ENCODE data around the gene HYAL2.

HYAL2 gene

DNA sequence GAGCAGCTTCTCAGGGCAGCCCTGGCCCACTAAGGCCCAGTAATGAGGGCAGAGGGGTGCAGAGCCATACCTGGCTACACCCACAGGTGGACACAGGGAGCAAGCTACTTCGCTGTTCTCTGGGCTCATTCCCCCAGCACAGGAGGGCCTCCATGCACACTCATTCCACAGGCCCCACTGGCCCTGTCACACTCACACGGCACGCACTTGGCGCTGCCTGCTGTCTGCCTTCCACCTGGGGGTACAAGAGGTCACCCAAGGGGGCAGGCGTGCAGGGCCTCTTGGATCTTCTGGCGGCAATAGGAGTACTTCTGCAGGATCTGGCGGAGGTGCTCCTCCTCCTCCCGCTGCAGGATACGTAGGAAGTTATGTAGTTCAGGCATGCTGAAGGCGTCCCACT is 7.8 kb upstream of the HYAL2 start:
- DNase-seq (ENCODE audit: low read depth): no peak

DNA sequence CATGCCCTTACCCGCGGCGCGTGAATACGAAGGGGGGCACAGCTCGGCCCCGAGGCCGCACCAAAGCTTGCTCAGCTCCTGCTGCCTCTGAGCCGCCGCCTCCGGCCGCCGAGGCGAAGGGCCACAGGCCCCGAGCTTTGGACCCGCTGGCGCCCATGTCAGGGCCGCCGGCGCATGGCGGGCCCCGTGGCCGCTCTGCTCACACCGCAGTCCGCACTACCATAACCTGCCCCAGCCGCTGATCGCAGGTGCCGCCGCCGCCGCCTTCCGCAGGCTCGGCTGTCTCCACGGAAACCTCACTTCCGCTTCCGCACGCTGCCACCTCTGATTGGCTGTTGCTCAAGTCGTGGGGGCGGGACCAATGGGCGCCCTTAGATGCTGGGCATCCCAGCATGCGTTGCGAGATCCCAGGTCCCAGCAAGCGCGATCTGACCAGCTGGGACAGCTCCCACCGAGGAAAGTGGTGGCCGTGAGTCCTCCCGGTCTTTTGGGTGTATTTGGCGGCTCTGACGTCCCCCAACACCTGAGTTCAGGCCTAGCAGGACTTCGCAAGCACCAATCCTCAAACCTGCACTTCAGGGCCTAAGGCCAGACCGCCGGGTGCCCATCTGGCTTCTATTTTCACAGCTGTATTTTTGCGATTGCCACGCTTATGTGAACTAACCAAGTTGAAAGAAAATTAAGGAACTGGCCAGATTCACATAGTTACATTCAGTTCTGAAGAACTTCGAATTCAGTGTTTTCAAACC is 5.6 kb upstream of the HYAL2 start, which contains the start of gene TUSC2:
Gene TUSC2, minus strand, starts transcription at position 281 of the 749 bp plus-strand sequence. Its CDS starts 124 bp downstream, at position 157.
- DNase-seq (ENCODE audit: low read depth): peak; percentile 87

DNA sequence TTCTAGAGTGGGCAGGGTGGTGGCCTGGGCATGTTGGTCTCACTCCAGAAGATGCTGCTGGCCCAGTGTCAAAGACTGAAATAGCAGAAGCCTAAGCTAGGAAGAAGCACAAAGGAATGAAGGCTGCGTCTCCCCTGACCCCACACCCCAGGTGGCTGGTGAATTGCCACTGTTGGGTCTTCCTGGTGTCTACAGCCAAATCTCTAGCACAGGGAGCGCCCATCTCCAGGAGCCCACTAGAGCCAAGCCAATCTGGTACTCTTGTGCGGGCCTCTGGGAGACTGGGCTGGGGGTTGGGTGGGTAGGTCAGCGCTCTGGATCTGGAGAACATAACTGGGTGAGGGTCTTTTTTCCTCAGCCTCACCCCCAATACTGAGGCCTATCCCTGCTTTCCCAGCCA is 4.6 kb upstream of the HYAL2 start:
- no peak for DNase-seq (ENCODE audit: low read depth)

DNA sequence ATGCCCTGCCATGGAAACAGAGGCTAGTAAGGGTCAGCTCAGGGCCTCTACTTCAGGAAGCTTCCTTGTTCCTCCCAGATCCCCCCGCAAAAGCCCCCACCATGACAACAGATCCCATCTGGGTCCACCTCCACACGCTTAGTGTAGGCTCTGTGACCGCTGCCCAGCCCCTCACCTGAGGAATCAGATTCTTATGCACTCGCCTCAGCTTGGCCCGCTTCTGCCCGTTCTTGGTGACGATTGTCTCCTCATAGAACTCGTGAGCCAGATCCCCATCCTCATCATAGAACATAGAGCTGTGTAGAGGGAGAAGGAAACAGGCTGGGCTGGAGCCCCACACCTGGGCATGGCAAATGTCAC is 3.6 kb upstream of the HYAL2 start:
- DNase-seq (ENCODE audit: low read depth): no peak

DNA sequence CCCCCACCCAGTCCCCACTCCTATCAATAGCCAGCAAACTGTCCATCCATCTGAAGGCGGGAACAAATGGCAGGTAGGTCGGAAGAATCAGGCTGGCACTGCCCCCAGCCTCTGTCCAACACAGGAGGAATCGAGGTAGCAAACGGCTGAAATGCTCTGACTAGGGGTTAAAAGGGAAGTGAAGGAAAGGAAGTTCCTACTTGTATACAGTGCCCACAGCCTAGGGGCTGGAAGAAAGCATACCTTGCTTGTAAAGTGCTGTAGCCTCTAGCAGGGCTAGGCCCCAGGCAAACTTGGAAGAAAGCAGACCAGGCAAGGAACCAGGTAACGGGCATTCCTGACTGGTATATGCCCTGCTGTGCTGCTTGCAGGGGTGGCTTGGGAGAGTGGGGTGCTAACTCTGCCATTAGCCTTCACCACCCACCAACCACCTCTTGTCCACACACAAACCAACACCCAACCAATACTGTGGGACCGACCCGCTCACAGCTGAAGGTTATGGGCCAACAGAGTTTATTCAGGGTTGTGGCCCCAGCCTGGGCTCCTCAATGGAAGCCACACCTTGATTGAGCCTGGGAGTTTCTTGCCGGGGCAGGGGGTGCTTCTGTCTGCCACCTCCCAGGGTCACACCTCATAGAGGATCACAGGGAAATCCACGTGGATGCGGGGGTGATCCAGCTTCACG is 3.1 kb upstream of the HYAL2 start:
- DNase-seq (ENCODE audit: low read depth): no peak

DNA sequence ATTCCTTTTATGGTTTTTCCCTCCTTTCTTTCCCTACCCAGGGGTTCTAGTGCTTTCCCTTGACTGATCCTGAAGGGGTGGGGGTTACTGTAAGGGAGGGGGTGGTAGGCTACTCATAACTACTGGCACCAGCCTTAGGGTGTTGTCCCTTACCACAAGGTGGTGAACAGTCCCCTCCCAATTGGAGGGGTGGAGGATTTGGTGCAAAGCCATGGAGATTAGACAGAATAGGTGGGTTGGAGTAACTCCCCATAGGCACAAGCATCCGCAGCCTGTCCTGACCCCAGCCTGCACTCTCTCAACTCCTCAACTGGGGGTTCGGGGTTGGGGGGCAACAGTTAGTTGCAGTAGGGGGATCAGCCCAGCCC is 2.6 kb upstream of the HYAL2 start:
- DNase-seq (ENCODE audit: low read depth): no peak

DNA sequence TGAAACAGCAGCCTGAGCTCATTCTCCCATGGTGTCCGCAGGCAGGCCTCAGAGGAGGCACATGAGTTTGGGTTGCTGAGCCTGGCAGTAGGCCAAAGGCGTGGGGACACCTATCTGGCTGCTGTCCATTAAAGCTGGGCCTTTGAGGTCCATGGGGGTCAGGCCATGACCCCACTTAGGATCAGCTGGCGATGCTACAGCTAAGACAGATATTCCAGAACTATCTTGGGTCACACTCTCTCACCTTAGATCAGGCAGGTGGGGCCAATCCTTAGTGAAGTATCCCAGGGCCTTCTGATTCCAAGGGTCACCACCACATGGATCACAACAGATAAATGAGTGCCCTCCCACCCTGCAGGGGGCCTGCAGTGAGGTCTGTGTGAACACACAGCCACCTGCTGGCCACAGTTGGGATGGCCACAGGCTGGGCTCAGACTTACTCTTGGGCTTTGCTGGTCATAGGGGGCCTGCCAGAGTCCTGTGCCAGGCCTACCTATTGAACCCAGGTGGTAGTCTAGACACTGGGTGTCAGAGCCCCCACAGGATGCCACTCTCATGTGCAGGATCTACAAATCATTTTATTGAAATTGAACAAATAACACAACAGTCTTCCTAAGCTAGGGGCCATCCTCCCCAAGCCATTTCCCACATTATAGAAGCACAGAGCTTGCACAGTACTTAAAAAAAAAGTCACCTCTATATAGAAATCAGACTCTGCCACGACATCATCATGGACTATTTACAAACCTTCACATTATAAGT is 2.0 kb upstream of the HYAL2 start:
- DNase-seq (ENCODE audit: low read depth): peak; percentile 29

DNA sequence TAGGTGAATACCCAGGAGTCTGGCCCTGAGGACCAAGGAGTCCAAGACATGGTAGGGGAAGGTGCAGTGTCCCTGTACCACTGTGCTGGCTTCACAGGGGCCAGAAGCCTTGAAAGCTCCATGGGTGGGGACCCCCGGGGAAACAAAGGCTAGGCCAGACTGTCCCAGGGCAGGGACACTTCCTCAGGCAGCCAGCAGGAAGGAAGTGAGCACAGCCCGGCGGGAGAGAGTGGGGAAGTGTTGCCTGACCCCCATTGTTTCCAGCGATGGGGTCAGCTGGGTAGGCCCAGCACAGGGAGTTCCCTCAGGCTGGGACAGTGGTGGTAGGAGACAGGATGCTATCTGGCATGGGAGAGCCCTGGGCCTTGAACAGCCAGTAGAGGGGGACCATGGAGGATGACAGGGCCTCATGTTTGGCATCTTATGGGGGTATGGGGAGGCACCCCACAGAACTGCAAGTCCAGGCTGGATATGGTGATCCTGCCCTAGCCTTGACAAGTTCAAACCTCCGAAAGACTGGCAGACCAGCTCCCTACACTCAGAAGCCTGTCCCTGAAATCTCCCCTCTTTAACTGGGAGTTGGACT is 1.2 kb upstream of the HYAL2 start:
- no peak for DNase-seq (ENCODE audit: low read depth)

DNA sequence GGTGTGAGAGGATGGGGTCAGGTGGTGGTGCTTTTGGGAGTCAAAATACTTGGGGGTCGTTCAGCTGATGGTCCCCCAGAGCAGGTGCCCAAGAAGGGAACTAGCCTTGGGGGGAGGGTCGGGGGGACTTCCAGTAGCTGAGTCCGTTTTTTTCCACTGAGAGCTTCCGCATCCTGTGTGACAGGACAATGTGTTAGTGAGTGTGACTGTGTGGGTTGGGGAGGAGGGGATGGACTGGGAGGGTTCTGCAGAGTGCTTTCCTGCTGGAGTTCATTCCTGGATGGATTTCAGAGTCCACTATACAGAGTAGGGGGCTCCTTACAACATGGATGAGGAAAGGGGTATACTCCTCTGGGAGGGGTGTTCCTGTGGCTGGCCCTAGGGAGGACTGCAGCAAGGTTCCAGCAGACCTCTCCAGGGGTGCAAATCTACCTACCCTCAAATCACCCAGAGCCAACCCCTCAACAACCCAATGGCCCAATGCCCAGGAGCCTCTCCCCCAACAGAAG is 601 bp upstream of the HYAL2 start:
- DNase-seq (ENCODE audit: low read depth): no peak

DNA sequence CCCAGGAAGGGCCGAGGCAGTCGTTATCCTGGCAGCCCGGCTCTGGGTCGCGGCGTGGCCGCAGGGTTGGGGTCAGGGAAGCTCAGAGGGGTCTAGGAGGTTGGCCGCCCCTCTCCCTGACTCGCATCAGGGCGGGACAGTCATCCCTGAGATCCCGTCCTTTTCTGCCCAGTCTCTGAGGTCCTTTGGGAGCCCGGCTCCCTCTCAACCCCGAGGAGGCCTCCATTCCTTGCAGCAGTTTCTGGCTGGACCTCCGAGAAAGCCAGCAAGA is 495 bp downstream of the HYAL2 start:
- no peak for DNase-seq (ENCODE audit: low read depth)

DNA sequence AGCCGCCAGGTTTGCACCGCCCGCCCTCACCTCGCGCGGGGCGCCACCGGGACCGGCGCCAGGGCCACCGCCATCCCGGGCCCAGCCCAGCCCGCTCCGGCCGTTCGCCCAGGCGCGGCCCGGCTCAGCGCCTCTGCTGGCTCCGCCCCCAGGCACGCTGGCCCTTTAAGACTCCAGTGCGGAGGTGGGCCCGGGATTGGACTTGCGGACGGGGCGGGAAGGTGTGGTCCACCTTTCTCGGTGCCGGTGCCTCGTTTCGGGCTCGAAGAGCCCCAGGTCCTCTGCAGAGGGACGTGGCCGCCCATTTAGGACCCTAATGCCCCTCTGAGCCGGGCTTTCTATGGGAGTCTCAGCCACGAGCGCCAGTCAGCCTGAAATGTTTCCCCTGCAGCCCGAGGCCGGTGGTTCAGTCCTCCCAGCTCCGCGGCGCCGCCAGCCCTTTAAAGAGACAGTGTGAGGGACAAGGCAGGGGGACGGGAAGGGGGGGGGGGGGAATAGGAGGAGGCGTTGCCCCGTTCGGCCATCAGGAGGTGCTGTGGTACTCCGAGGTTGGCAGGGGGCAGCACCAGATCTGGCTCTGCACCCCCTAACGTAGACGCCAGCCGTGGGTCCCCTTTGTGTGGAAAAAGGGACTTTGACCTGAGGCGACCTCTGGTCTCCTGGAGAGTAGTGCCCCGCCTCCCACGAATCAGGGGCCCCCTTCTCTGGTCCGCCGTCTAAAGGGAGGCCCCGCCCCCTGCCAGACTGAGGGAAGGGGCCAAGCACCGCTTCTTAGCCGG is 1.0 kb downstream of the HYAL2 start:
- DNase-seq (ENCODE audit: low read depth): peak; percentile 74

DNA sequence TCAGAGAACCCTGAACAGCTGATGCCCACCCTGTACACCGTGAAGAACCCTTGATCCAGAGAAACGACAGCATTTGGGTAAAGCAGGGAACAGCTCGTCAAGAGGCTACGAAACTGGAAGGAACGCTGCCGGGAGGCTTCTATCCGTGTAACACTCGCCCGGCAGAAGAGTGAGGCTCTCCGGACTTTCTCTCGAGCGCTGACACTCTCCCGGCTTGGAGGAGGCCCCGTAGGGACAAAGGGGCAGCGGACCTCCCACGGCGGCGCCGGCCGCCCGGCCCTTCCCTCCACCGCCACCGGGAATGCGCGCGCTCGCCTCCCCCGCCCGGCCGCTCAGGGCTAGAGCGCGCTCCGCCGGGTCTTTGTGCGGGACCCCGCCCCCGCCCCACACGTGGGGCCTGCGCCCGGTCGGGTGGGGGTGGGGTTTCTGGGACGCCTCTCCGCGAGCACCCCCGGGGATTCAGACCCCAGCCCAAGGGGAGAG is 1.7 kb downstream of the HYAL2 start:
- no peak for DNase-seq (ENCODE audit: low read depth)

DNA sequence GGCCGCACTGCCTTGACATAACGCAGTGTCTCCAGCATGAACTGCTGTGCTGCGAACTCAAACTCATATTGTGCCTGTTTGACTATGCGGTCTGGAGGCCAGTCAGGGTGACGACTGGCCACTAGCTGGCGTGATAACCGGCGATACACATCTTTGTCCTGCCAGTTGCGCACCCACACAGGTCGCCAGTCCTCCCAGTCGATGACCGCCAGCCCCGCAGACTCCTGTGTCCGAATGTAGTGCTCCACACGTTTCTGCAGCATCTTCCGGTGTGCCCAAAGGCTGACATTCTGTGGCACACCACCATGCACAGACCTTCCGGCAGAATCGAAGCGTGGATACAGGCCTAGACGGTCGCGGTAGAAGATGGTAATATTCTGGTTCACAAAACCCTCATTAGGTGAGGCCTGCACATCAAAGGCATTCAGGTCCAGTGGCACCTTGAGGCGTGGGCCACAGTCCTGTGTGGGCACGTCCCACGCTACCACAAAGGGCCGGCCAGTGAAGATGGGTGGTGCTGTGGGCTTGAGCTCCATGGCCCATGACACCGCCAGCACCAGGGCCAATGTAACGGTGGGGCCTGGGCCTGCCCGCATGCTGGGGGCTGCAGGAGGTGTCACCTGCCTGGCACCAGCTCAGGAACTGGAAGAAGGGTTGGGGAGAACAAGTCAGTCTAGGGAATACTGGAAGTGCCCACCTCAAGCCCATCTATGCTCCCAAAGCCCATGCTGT is 2.5 kb downstream of the HYAL2 start:
- no peak for DNase-seq (ENCODE audit: low read depth)

DNA sequence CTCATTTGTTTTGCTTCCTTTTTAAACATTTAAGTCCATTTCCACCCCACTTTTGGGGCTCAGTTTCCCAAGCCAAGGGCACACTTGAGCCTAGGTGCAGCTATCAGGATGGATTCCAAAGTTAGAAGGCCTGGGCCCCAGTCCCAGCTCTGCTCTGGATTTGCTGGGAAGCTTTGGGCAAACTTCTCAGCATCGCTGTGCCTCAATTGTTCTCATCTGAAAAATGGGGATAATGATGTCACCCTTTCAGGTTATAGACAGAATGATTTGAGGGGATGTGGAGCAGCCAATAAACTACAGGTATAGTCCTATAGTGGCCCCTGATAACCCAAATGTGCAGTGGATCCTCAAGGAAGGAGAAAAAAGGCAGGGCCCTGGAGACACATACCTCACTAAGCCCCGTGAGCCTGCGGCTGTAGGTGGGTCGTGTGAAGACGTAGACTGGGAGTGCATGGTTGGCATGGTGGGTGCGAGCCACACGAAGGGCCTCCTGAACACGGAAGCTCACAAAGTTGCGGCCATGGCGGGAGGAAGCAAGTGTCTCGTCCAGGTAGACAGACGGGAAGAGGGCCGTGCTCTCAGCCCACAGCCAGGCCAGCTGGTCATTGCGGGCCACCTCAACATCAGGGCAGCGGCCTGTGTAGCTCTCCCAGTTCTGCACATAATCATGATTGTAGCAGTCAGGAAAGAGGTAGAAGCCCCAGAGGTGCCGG is 3.2 kb downstream of the HYAL2 start:
- no peak for DNase-seq (ENCODE audit: low read depth)

DNA sequence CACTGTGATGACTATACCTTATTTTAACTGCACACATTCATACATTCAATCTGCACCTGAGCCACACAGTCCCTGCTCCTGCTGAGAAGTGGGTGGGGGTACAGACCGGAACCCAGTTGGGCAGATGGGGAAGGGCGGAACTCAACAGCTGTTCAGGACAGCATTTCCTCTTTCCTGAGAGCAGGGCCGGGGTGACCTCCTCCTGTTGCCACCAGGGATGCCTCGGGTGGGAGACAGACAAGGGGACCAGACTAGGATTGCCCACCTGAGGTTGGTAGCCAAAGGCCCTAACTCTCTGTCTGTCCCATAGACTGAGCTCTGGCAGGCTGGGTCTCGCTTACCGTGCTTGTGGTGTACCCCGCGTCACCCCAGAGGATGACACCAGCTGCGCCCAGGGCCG is 3.9 kb downstream of the HYAL2 start:
- DNase-seq (ENCODE audit: low read depth): no peak

DNA sequence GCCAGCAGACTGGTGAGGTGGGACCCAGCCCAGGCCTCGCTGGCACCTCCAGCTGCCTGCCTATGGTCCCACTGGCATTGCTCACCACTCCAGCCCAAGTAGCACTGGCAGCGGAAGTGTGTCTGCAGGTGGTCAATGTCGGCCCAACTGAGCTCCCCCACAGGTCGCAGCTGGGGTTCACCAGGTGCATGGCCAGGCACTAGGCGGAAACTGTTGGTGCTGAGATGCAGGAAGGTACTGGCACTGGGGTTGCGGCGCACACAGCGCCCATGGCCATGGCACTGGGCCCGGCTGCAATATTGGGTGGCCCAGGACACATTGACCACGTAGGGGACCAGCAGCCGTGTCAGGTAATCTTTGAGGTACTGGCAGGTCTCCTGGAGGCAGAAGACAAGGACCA is 4.4 kb downstream of the HYAL2 start:
- no peak for DNase-seq (ENCODE audit: low read depth)

DNA sequence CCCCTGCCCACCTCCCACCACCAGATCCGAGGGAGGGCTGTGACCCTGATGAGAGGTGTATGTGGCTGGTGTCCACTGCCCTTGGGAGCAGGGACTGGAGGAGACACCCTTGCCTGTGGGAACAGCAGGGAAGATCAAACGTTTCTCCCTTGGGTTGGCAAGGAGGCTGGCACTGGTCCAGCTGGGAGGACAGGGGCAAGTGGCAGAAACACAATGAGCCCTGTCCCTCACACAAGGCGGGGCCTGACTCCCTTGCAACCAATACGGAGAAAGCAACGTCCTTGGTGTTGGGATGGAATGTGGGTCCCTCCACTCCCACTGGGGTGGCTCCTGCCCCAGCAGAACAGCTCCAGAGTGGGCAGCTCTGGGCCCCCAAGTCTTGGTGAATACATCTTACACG is 5.2 kb downstream of the HYAL2 start:
- DNase-seq (ENCODE audit: low read depth): no peak

DNA sequence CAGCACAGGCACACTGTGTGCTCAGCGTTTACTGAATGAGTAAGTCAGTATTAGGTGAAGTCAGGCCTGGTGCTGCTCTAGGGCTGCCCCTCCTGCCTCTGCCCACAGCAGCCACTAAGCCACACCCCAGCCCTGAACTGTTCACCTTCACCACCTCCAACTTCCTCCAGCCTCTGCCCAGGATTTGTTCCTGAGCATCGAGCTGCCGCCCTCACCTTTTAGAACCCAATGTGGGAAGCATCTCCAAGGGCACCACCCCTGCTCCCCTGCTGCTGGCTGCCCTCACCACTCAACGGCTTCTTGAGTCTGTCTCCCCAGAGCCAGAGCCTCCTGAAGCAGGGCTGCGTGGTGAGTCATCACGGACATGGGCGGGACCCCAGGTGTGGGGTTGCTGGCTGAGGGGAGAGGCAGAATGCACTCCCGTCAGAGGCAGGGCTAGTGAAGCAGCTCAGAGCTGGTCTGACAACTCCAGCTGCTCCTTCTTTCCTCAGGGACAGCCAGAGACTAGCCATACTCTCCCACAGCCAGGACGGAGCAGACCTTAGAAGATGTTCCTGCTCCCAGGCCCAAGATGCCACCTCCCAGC is 5.8 kb downstream of the HYAL2 start:
- peak; percentile 63 for DNase-seq (ENCODE audit: low read depth)

DNA sequence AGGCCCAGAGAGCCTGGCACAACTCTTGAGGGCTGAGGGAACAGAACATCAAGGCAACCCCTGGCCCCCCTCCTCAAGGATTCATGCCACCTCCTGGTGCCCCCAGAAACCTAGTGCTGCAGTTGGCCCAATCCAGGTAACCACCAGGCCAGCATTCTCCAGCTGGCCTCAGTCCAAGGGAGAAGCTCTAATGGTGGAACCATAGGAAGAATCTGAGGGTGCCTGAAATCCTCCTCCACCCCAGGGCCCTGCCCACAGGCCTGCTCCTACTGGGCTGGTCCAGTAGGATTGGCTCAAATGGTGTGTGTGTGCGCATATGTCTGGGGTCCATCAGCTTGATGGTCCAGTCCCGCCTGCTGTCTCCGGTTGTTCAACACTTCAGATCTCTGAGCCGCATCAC is 7.7 kb downstream of the HYAL2 start:
- no peak for DNase-seq (ENCODE audit: low read depth)

DNA sequence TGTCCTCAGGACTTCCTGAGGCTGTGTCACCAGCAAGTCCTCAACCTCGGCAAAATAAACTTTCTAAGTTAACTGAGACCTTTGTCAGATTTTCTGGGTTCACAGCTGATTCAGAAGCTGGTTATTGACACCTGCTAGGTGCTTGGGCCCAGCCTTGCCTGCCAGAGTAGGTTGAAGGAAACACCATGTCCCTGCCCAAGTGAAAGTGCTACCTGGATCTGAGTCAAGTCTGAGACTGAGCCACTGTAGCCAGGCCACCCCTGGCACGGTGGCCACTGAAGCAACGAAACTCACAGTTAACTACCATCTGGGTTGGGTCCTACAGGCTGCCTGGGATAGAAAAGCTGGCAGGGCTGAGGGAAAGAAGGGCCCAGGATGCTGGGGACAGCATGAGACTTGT is 8.2 kb downstream of the HYAL2 start:
- no peak for DNase-seq (ENCODE audit: low read depth)

Measured in stimulated activated CD8-positive, alpha-beta memory T cell treated with anti-CD3 and anti-CD28 coated beads, Interleukin-12 subunit alpha, Interleukin-12 subunit beta, amount 100 ng/mL, for 4 hours (primary cell).